GM18520 (cell line): ENCODE measurements around the gene CFAP46.
"Not testable (repeated sequence)": the region's sequence is repeated elsewhere in the genome, so short reads cannot be mapped to it uniquely, and the experiment has no call there.

Source experiments
- ATAC-seq: cut with Tn5 transposase; IDR thresholded peaks from one replicate; pipeline ENCODE4 v1.9.1; 2021; ENCODE audit not compliant: unreplicated experiment

CFAP46 gene

DNA sequence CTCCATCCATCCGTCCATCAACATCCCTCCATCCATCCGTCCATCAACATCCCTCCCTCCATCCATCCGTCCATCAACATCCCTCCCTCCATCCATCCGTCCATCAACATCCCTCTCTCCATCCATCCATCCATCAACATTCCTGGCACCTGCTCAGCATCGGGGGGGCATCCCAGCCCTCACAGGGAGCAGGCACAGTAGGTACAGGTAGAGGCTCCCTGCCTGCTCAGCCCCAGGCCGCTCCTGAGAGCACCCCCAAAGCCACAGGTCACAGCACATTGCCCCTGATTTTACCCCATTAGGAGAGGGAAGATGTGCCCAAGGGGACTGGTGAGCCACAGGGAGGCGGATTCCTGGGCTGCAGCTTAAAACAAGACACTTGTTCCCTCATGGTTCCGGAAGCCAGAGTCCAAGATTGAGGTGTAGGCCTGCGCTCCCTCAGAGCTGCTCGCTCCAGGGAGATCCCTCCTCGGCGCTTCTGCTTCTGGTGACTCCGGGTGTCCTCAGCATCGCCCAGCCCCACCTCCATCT is 21.1 kb upstream of the CFAP46 start:
- ATAC-seq: no peak

GRCh38 chr10:132962623-132963429 is 20.5 kb upstream of the CFAP46 start:
- ATAC-seq: no peak

- ATAC-seq: peak; percentile 51
These were observed 19.6 kb upstream of the CFAP46 start for GRCh38 chr10:132961787-132962622.

DNA sequence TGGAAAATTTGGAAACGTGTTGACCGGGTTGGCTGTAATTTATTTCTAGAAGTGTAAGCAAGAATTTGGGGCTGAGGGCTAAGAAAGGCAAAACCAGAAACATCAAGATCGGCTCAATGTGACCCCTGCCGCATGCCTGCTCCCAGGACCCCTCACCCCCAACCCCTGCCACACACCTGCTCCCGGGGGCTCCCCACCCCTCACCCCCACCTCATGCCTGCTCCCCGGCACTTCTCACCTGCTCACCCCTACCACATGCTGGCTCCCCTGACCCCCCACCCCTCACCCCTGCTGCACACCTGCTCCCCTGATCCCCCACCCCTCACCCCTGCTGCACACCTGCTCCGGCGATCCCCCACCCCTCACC is 19.0 kb upstream of the CFAP46 start:
- no peak for ATAC-seq

- no peak for ATAC-seq
These were observed 18.5 kb upstream of the CFAP46 start for GRCh38 chr10:132960631-132961419.

DNA sequence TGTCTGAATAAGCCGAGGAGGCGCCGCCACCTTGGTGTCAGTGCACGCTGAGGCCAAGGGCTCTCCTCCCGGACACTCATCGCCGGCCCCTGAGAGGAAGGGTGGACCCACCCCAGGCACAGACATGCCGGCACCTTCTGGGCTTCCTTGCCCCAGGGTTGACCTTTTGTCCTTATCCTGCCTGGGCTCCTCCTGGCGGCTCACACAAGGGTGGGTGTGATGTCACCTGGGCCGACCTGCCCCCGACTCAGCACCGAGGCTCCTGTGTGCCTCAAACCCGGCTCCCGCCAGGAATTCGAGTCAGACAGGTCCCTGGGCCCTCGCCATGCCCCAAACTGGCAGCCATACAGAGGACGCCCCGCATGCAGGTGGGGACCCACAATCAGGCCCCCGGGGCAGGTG is 17.7 kb upstream of the CFAP46 start:
- no peak for ATAC-seq

DNA sequence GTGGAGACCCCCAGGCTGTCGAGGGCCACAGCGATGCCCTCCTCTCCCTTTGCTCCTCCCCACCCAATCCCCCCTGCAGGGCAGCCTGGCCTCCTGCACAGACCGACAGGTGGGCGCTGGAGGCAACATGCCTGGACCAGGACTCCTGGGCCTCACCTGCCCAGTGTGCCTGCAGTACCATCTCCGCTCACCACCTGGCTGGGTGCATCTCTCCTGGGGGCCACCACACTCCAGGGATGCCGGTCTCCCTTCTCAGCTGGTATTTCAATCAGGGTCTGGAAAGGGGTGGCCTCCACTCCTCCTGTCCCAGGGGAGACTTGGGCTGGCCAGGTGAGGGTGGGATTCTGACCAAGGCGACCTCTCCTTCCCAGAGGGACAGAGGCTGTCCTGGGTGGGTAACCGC is 17.2 kb upstream of the CFAP46 start:
- ATAC-seq: no peak

GRCh38 chr10:132958883-132959558 is 16.7 kb upstream of the CFAP46 start:
- no peak for ATAC-seq

GRCh38 chr10:132957981-132958882 is 15.9 kb upstream of the CFAP46 start:
- no peak for ATAC-seq

DNA sequence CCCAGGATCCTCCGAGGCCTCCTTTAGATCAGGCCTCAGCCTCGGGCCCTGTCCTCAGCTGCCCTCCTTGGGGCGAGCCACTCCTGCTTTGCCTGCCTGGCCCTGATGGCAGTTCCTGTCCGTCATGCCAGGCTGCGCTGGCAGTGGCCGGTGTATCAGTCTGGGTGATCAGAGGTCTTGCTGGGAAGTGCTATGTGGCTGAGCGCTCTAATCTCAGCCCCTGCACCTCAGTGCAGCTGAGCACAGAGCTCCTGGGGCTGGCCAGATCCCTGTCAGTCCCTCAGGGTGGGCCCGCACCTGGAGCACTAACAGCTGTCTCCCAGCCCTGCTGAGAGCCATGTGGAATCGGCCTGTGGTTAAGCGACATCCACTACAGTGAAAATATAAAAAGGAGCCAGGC is 14.8 kb upstream of the CFAP46 start:
- ATAC-seq: no peak

DNA sequence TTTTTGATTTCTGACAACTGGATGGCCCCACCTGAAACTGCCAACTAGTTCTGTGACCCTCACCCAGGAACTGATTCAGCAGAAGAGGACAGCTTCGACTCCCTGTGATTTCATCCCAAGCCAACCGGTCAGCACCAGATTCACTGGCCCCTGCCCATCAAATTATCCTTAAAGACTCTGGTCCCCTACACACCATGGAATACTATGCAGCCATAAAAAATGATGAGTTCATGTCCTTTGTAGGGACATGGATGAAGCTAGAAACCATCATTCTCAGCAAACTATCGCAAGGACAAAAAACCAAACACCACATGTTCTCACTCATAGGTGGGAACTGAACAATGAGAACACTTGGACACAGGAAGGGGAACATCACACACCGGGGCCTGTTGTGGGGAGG is 13.9 kb upstream of the CFAP46 start:
- not testable (repeated sequence) for ATAC-seq

DNA sequence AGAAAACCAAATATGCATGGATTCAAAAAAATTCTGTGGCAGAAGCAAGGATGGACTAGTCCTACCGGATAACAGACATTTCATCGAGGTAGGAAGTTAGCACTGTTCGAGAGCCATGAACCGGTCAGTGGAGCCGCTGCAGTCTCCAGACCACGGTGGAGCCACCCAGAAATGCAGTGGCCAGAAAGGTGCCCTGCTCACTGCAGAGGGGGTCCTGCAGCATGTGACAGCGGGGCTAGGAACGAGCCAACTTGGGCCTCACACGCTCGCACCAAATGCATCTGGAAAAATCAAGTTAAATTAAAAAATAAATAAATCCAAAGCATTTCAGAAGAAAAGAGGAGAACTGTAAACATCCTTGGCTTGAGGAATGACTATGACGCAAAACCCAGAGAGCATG is 13.1 kb upstream of the CFAP46 start:
- no peak for ATAC-seq

DNA sequence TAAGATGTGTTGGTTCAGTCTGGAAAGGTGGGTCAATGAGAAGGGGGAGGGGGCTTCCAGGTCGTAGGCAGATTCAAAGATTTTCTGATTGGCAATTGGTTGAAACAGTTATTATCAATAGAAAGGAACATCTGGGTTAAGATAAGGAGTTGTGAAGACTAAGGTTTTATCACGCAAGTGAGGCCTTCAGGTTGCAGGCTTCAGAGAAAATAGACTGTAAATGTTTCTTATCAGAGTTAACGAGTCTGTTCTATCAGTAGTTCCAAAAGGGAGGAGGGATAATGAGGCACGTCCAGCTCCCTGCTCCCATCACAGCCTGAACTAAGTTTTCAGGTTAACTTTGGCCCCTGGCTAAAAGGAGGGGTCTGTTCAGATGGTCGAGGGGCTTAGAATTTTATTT is 11.1 kb upstream of the CFAP46 start:
- no peak for ATAC-seq

DNA sequence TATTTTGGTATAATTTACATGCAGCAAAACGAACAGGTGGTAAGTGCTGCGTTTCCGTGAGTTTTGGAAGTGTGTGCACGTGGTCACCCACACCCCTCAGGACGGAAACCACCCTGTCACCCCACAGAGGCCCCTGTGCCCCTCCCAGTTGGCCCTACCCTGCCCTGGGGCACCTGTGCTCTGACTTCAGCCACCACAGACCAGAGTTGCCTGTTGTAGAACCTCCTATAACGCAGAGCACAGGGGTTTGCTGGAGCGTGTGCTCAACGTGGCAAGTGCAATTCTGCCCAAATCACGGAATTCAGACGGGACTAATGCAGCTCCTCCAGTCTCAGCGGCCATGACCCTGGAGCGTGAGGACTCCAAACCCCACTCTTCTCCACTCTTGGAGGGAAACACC is 9.6 kb upstream of the CFAP46 start:
- ATAC-seq: no peak

DNA sequence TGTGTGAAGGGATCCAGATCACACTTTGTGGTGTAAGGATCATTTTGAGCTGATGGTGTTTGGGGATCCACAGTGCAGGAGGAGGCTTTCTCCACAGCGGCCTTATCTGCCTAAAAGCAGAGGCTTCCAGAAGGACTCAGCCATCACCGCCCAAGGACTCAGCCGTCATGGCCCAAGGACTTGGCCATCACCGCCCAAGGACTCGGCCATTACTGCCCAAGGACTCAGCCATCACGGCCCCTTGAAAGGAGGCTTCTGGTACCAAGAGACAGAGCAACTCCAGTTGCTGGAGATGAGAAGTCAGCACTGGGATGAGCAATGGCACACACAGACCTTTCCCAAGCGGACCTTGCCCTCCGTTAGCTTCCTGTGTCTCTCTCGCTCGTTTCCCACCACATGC is 6.0 kb upstream of the CFAP46 start:
- no peak for ATAC-seq

GRCh38 chr10:132947843-132948242 is 5.5 kb upstream of the CFAP46 start:
- ATAC-seq: no peak

GRCh38 chr10:132946806-132947546 is 4.6 kb upstream of the CFAP46 start:
- no peak for ATAC-seq

DNA sequence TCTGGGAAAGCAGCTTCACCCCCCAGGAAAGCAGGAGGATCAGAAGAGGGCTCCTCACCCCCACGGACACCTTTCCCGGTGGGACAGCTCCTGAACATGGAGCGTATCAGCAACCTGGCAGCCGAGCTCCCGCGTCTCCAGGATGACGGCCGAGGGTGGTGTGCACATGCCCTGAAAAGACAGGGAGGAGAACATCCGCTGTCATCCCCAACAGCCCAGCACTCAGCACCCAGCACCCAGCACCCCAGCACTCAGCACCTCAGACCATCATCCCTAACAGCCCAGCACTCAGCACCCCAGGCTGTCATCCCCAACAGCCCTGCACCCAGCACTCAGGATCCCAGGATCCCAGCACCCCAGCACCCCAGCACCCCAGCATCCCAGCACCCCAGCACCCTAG is 3.9 kb upstream of the CFAP46 start:
- ATAC-seq: no peak

- no peak for ATAC-seq
These were observed 3.5 kb upstream of the CFAP46 start for GRCh38 chr10:132945894-132946255.
